Stimulated activated CD4-positive, alpha-beta T cell treated with anti-CD3 and anti-CD28 coated beads, Interleukin-12 subunit alpha, Interleukin-12 subunit beta, amount 100 ng/mL, for 48 hours (primary cell): ENCODE results near the gene C1orf56.

Source experiments
- DNase-seq, 3 donors: peaks; one replicate each; pipeline ENCODE4 v3.0.0-alpha.2; 2020; ENCODE audit warnings: low read depth in 2 of 3, low spot score in 1 of 3

C1orf56 gene

GRCh38 chr1:151047591-151047924, at the start of gene C1orf56:
TSS of gene C1orf56 (plus strand) at chr1:151047751. CDS start at chr1:151047848, 97 bp downstream.
- DNase-seq: no peak

DNA sequence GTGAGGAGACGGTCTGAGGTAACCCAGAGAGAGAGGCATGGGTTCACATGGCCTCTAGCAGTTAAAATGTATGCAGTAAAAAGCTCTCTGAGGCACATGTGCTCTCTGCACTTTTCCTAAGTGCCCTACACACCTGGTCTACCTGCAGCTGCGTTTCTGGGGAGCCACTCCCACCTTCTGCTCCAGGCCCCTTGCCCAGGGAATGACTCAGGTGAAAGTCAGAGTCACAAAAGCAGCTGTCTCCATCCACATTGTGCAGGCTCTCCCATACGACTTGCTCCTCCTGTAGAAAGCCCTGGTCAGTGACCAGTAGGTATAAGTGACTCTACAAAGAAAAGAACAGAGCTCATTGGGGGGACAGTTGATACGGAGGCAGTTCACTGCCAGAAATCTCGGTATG, 49.6 kb upstream of the C1orf56 start:
- no peak for DNase-seq

DNA sequence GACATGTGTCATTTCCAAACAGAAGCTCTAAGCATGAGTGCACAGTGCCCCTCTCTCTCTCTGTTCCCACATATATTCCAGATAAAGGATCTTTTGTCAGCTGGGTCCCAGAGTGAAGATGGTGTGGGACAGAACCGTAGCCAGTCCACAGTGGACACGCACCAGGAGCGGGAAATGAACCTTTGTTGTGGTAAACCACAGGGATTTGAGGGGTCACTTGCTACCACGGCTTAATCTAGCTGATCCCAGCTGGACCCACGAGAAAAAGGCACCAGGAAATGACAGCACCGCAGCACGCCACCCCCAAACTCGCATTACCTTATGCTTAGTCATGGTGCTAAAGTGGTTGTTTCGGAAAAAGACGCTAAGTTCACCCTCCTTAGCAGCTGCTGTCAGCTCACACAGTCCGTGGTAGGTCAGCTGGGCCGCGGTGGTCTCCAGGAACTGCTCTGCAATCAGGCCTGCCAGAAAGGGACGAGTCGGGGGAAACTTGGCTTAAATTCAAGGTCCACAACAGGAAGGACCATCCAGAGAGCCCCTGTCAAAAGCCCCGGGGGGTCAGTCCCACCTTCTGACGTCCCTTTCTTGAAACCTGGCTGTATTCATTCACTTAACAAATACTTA, 48.4 kb upstream of the C1orf56 start:
- DNase-seq: no peak

DNA sequence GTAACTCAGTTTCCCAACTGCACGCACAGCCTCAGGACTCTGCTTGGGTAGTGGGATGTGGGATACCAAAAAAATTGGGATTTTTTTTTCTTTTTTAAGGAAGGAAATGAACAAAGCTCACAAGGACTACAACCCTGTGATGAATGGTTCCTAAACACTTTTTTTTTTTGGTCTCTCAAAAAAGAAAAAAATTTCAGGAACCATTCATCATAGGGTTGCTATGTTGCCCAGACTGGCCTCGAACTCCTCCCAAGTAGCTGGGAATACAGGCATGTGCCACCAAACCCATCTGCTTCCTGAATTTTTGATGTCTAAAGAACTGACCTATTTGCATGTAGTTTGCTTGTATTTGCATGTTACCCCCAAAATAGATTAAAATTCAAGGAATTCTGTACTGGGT, 47.6 kb upstream of the C1orf56 start:
- no peak for DNase-seq

DNA sequence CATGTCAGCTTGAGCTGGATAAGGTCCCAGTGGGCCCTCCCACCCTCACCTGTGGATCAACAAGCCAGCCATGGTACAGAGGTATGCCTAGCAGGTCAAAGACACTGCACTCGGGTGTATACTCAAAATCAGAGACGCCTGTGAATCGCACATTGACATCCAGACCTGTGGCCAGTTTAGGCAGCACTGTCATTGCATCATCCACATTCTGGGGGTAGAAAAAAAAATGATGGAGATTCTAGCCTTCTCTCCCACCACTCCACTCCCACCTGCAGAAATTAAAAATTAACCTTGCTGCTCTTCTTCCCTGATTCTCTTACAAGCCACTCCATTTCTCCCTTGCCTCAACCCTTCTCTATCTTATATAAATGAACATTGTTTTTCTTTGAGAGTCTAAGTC, 47.1 kb upstream of the C1orf56 start:
- no peak for DNase-seq

DNA sequence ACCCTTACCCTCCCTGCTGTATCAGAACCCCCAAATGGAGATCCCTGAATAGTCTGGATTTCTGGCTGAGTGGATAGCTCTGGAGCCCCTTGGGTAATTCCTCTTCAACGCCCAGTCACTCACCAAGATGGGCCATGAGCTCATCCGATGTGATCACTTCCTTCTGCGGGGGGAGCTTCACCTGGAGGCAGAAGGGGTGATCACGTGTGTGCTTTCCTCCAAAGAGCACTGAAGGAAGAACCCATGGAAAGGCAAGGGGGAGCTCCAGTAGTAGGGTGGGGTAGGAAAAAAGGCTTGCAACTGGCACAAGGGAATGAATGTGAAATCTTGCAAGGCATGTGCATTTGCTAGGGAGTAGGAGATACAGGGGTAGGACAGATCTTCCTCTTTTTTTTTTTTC, 45.9 kb upstream of the C1orf56 start:
- DNase-seq: no peak

DNA sequence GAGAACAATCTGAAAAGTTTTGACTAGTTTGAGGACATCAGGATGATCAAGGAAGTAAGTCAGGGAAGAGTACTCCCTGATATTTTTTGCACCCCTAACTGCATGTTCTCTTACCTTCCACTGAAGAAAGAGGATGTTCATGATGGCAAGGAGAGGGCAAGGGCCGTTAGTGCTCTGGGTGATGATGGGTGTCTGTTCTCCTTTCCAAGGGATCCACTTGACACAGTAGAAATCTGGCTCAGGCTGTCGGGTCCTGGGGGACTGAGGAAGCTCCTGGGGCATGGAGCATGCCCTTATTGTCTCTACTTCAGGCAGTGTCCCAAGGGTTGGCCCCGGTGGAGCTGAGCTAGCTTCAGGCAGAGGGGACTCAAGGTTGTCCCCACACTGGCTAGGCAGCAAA, 45.5 kb upstream of the C1orf56 start:
- no peak for DNase-seq

DNA sequence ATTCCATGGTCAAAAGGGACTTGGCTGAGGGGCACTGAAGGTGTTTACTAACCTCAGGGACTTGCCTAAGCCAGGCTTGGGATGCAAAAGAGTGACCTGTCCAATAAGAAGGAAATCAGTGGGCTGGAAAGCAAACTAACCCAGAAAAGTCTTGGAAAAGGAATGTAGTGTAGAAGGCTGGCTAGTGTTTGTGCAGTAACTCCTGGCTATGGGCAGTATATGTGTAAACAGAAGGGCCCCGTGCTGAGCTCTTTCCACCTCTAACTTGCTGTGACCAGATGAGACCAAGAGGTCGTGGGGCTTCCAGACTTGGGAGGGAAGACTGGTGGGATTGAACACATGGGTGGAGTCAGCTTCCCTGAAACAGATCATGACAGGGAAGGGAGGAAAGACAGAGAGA, 44.9 kb upstream of the C1orf56 start:
- no peak for DNase-seq

- no peak for DNase-seq
Observed at GRCh38 chr1:151003180-151003579, 44.4 kb upstream of the C1orf56 start.

DNA sequence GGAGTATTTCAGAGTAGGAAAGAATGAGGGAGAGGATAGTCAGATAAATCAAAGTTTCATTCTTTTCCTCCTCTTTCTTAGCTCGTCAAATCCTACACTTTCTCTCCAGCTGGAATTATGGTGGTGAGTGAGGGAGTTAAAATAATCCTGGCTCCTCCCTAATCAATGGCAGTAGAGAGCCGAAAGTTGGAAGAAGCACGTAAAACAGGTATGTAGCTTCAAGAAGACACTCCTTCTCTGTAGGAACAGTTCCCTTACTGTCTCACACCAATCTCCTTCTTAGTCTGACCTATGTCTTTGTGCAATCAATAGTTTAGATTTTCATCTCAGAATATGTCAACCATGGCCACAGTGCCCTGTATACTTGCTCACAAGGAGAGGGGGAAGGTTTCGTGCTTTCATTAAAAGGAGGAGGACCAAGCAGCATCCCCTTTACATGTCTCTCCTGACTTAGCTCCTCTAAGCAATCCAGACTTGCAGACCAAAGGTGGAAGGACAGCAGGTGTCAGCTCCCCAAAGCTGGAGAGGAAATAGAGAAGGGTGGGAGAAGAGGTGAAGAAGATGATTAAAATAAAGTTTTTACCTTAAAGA, 41.7 kb upstream of the C1orf56 start:
- DNase-seq: no peak

DNA sequence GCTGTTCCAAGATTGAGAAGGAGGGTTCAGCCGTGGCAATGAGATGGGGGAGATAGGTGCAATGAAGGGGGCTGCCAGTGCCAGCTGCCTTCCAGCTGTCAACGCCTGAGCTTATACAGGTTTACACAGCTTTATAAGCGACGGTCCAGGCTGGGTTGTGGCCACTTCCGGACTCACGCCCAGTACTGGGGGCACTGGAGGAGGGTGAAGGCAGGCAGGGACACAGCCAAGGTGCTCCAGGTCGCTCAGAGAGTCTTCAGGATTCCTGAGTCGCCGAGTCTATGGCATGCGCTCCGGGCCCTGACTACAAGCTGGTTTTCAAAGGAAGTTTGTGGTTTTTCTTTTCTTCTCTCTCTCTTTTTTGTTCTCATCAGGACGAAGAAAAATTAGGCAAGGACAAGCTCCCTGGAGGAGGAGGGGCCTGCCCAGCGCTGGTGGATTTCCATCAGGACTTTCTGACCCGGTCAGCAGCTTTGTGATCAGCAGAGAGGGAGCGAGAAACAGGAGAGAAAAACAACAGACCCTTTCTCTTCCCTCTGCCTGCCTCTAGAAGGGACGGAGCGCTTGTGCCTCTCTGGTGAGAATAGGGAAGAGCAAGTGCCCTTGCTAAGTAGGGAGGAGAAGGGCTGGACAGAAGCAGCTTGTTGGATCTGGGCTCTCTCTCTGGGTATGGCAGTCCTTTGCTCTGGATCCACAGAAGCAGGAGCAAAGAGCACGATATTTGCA, 41.1 kb upstream of the C1orf56 start, which contains the start of gene MINDY1:
MINDY1 (minus strand) TSS at position 576 of the 726 bp plus-strand sequence. CDS start 4,285 bp downstream, outside the sequence.
- DNase-seq: peak in 2 of 3 donors; percentile 30 to 36

GRCh38 chr1:151007853-151008243, 39.7 kb upstream of the C1orf56 start:
- DNase-seq: no peak

- peak; percentile 93 to 97 (median 94) for DNase-seq
Observed at GRCh38 chr1:151008244-151009205, 39.0 kb upstream of the C1orf56 start, which contains the start of gene PRUNE1. TSS of gene PRUNE1 (plus strand) at chr1:151008449. CDS start at chr1:151008633, 184 bp downstream.

DNA sequence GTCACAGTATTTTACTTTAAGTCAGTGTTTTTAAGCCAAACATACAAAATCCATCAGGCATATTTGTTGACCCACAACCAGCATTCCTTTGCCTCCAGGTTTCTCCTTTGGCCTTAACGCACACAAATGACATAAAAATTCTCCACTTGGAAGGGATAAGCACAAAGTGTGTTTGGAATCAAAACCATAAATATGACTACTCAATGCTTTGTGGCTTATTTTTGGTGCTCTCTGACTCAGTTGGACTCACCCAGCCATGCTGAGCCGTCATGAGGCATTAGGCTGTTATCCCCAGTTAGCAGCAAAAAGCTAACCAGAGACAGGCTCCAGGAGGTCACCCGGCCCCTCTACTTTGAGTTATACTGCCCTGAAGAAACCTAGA, 38.4 kb upstream of the C1orf56 start:
- DNase-seq: no peak

- no peak for DNase-seq
Observed at GRCh38 chr1:151009674-151010345, 37.7 kb upstream of the C1orf56 start.

DNA sequence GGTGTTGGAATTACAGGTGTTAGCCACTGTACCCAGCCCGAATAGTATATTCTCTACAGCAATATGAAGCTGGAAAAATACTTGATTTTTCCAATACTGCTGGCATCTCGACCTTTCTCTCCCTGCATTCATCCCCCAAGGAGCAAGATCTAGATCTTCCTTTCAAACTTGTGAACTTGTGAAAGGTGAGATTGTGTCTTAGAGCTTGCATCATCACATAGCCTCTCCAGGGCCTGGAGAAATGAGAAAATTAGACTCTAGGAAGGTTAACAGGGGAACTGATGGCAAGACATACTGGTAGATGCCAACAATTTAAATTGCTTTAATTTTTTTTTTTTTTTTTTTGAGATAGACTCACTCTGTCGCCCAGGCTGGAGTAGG, 37.2 kb upstream of the C1orf56 start:
- no peak for DNase-seq

GRCh38 chr1:151011154-151011850, 36.2 kb upstream of the C1orf56 start:
- DNase-seq: no peak

DNA sequence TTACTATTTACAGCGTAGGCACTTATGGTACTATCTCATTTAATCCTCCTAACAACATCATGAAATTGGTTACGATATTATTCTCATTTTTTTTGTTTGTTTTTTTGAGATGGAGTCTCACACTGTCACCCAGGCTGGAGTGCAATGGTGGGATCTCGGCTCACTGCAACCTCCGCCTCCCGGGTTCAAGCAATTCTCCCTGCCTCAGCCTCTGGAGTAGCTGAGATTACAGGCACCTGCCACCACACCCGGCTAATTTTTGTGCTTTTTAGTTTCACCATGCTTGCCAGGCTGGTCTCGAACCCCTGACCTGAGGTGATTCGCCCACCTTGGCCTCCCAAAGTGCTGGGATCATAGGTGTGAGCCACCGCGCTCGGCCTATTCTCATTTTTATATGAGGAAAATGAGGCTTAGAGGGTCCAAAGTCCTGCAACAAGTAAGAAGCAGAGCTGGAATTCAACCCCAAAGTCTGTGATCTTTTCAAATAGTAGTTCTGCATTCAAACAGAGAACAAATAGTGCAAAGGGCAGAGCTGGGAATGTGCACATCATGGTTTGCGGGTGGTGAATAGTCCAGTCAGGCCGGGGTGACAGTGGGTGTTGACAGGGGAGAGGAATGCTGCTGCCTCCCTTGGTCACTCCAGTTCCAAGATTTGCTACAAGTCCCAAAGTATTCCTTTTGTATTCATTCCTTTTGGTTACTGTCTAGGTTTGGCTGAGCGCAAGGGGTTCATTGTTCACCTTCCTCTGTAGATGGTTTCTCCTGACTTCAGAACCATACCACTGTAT, 34.7 kb upstream of the C1orf56 start:
- no peak for DNase-seq

DNA sequence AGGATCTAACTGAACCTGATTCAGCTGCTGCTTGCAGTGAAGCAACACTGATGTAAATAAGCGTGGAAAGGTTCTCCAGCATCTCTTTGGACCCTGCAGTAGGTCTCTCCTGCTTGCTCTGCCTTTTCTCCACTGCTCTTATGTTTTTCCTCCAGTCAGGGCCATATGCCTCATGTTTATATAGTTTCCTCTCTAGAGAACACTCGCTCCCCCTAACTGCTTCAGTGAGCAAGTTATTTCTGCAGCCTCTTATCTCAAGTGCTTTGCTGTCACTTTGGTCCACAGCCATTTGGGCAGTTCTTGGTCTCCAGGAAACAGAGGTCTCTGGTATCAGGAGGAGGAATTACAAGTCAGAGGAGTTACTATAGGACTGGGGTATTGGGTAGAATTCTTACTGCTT, 34.0 kb upstream of the C1orf56 start:
- DNase-seq: no peak
